K562 (cell line): ENCODE measurements around the gene PRRC2A. TPM values are rescaled to one million over a fixed set of nuclear protein-coding genes. Genes with fewer than 3 reads are reported as not detected.

ENCODE experiments used
- CCNT2 ChIP-seq: IDR thresholded peaks from 2 replicates; pipeline ENCODE4 v1.6.1; 2011; ENCODE audit warnings: borderline replicate concordance, low read depth, mild to moderate bottlenecking, moderate library complexity, mixed read lengths, low read length; ENCODE audit not compliant: insufficient read length; ENCODE audit errors: extremely low read depth
- ETV6 ChIP-seq, 3 experiments: fragments of 150-350 bp in 1 of 3; sonication (generic) in 1 of 3; formaldehyde crosslinking in 1 of 3; IDR thresholded peaks; 2 replicates each; pipeline versions ENCODE4 v1.6.1 to v1.8.0; 2014 to 2022; ENCODE audit warnings: borderline replicate concordance in 2 of 3, low read depth in 2 of 3, antibody characterized with exemption in 1 of 3, low read length in 1 of 3, mild to moderate bottlenecking in 1 of 3, missing genetic modification reagents in 1 of 3
- MAX ChIP-seq: sonication (generic); formaldehyde crosslinking; IDR thresholded peaks from 2 replicates; pipeline ENCODE4 v1.9.0; 2022; ENCODE audit warnings: mild to moderate bottlenecking, missing genetic modification reagents
- USF1 ChIP-seq: sonication (generic); formaldehyde crosslinking; IDR thresholded peaks from 2 replicates; pipeline ENCODE4 v1.9.0; 2022; ENCODE audit warnings: mild to moderate bottlenecking, missing genetic modification reagents
- ZBTB40 ChIP-seq, 2 experiments: fragments of 450-650 bp in 1 of 2; sonication (generic) in 1 of 2; formaldehyde crosslinking in 1 of 2; IDR thresholded peaks; 2 replicates each; pipeline versions ENCODE4 v1.7.1 to v1.9.0; 2016 to 2022; ENCODE audit warnings: inconsistent platforms in 1 of 2, mild to moderate bottlenecking in 1 of 2, missing genetic modification reagents in 1 of 2
- ZNF586 ChIP-seq: fragments of 450-650 bp; formaldehyde crosslinking; conservative IDR thresholded peaks from 2 replicates; pipeline ENCODE4 v1.4.0; 2020; ENCODE audit warnings: mild to moderate bottlenecking, moderate library complexity
- polyA plus RNA-seq, 8 experiments: library from polyadenylated mRNA; depleted of rRNA in 4 of 8; stranded (reverse) in 5 of 8; unstranded in 3 of 8; fragments of >200 nt; fragmentation: Nextera tagmentation in 2 of 8; fragmentation: Illumina TruSeq in 1 of 8; extraction: Ambion mirVana in 2 of 8; extraction: Trizol in 1 of 8; gene quantifications; 2 replicates each; pipeline versions ENCODE4 v1.2.1 to v1.2.3, GENCODE V29; 2011 to 2014; ENCODE audit warnings: inconsistent platforms in 1 of 8, missing spikeins in 1 of 8
- total RNA-seq, 7 experiments: library from RNA; depleted of rRNA in 6 of 7; stranded (reverse); fragments of >200 nt in 6 of 7; fragmentation: Illumina TruSeq in 2 of 7; extraction: Trizol in 2 of 7; gene quantifications; 2 replicates each; pipeline versions ENCODE4 v1.2.1 to v1.2.3, GENCODE V29; 2011 to 2021; ENCODE audit warnings: low replicate concordance in 1 of 7

Gene PRRC2A
- total and polyA plus RNA-seq, 9 of the 15 experiments (the other 6 are each of a cell fraction or from before 2014, with no cell fraction given) = 1.0 to 332 (median 63.0) TPM

DNA sequence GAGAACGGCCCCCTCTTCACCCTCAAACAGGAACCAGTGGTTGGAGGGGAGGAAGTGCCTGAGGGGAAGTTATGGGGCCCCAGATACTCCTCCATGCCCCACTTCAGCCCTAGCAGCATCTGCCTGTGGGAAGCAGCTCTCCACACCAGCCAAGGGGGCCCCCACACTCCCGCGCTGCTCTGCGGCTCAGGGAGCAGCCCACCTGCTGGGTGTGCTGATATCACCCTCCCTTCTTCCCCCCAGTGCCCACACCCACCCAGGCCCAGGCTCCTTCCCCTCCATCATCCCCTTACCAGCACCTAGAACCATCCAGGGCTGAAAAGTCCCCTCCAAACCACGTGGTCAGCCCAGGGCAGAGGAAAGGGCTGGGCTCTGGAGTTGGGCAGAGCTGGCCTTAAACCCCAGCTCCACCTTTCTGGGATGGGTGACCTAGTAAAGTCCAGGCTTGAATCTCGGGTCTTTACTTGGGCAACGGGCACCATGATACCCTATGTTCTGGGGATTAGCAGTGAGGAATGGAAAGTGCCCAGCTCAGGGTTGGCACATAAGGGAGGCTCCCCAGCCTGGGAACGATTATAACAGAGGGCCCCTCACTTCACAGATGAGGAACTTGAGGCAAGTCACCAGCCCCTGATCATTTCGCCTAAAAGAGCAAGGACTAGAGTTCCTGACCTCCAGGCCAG, 33.8 kb upstream of the PRRC2A start (continued):
- TF ChIP-seq ETV6 (IDR thresholded peaks at IDR 0.05; ENCODE audit: borderline replicate concordance in 1 of 2, low read depth in 2 of 2, low read length in 1 of 2) = peak in 1 of 2 experiments; percentile 57; a peak in 1 of 4 replicates
- TF ChIP-seq ETV6 (CRISPR knock-in tag; IDR thresholded peaks at IDR 0.05; ENCODE audit: borderline replicate concordance) = no peak
- no peak for TF ChIP-seq ZBTB40 (IDR thresholded peaks at IDR 0.05)
- TF ChIP-seq ZBTB40 (CRISPR knock-in tag; IDR thresholded peaks at IDR 0.05) = no peak
- no peak for TF ChIP-seq CCNT2
- no peak for TF ChIP-seq ZNF586 (CRISPR knock-in tag)
- peak; percentile 35; the same call in 1 of the 2 replicates for TF ChIP-seq USF1 (CRISPR knock-in tag)
- peak; percentile 53 for TF ChIP-seq MAX (CRISPR knock-in tag)
- TF ChIP-seq, all 486 proteins: peak for 10
